ENCODE data around the gene NPFFR2.
"Not testable (repeated sequence)": the region's sequence is repeated elsewhere in the genome, so short reads cannot be mapped to it uniquely, and the experiment has no call there.

DNA sequence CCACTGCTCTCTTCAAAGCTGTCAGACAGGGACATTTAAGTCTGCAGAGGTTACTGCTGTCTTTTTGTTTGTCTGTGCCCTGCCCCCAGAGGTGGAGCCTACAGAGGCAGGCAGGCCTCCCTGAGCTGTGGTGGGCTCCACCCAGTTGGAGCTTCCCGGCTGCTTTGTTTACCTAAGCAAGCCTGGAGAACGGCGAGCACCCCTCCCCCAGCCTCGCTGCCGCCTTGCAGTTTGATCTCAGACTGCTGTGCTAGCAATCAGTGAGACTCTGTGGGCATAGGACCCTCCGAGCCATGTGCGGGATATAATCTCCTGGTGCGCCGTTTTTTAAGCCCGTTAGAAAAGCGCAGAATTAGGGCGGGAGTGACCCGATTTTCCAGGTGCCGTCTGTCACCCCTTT, 137.5 kb downstream of the NPFFR2 start:
- TF ChIP-seq CTCF (IDR thresholded peaks at IDR 0.05; ENCODE audit: low read depth, low read length, missing input control); SP1 (IDR thresholded peaks at IDR 0.05); REST (IDR thresholded peaks at IDR 0.05); EGR1 (IDR thresholded peaks at IDR 0.05; ENCODE audit: low read depth in 2 of 2); GABPA (IDR thresholded peaks at IDR 0.05 in 1 of 2, conservative IDR thresholded peaks at IDR 0.05 in 1 of 2); JUND (IDR thresholded peaks at IDR 0.05); MAX (IDR thresholded peaks at IDR 0.05); NR2F2 (IDR thresholded peaks at IDR 0.05); RXRA (IDR thresholded peaks at IDR 0.05); TAF1 (conservative IDR thresholded peaks at IDR 0.05); RAD21 (IDR thresholded peaks at IDR 0.05); YY1 (IDR thresholded peaks at IDR 0.05): not testable (repeated sequence)
- TF ChIP-seq, protein P1, sequence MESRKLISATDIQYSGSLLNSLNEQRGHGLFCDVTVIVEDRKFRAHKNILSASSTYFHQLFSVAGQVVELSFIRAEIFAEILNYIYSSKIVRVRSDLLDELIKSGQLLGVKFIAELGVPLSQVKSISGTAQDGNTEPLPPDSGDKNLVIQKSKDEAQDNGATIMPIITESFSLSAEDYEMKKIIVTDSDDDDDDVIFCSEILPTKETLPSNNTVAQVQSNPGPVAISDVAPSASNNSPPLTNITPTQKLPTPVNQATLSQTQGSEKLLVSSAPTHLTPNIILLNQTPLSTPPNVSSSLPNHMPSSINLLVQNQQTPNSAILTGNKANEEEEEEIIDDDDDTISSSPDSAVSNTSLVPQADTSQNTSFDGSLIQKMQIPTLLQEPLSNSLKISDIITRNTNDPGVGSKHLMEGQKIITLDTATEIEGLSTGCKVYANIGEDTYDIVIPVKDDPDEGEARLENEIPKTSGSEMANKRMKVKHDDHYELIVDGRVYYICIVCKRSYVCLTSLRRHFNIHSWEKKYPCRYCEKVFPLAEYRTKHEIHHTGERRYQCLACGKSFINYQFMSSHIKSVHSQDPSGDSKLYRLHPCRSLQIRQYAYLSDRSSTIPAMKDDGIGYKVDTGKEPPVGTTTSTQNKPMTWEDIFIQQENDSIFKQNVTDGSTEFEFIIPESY (IDR thresholded peaks at IDR 0.05) = not testable (repeated sequence)
- TF ChIP-seq, protein P2, sequence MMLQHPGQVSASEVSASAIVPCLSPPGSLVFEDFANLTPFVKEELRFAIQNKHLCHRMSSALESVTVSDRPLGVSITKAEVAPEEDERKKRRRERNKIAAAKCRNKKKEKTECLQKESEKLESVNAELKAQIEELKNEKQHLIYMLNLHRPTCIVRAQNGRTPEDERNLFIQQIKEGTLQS (IDR thresholded peaks at IDR 0.05) = not testable (repeated sequence)

All from liver (tissue), 3 donors.